ENCODE measurements around the gene OR2T35.
"Not testable (repeated sequence)": the region's sequence is repeated elsewhere in the genome, so short reads cannot be mapped to it uniquely, and the experiment has no call there.

OR2T35 gene

DNA sequence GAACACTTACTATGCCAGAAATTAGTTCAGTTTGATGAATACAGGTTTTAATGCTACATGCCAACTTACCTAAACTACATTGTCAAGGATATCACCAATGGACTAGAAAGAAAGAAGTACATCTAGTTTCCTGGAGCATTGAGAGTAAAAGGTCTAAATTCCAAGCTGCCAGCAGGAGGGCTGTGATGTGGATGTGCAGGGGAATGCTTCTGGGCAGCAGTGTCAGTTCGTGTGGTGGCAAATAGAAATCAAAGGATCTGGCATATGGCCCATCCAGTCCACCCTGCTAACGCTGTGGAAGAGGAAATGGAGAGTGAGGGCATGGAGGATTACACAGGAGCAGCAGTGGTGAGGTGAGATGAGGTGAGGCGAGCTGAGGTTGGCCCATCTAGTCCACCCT is at the start of gene OR2T35:
Gene OR2T35, minus strand, starts transcription at position 101 of the 400 bp plus-strand sequence. CDS start 6,020 bp downstream, outside the sequence.
- DNase-seq (ENCODE audit: low read depth); H3K4me3 ChIP-seq (ENCODE audit: low read length): not testable (repeated sequence)

GRCh38 chr1:248691567-248692155 is 46.6 kb upstream of the OR2T35 start:
- H3K4me3 ChIP-seq (ENCODE audit: low read length) = no peak overlapping the region
- DNase-seq (ENCODE audit: low read depth) = no peak
- TF ChIP-seq, protein P1, sequence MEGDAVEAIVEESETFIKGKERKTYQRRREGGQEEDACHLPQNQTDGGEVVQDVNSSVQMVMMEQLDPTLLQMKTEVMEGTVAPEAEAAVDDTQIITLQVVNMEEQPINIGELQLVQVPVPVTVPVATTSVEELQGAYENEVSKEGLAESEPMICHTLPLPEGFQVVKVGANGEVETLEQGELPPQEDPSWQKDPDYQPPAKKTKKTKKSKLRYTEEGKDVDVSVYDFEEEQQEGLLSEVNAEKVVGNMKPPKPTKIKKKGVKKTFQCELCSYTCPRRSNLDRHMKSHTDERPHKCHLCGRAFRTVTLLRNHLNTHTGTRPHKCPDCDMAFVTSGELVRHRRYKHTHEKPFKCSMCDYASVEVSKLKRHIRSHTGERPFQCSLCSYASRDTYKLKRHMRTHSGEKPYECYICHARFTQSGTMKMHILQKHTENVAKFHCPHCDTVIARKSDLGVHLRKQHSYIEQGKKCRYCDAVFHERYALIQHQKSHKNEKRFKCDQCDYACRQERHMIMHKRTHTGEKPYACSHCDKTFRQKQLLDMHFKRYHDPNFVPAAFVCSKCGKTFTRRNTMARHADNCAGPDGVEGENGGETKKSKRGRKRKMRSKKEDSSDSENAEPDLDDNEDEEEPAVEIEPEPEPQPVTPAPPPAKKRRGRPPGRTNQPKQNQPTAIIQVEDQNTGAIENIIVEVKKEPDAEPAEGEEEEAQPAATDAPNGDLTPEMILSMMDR (conservative IDR thresholded peaks at IDR 0.05; ENCODE audit: low read length) = no peak

DNA sequence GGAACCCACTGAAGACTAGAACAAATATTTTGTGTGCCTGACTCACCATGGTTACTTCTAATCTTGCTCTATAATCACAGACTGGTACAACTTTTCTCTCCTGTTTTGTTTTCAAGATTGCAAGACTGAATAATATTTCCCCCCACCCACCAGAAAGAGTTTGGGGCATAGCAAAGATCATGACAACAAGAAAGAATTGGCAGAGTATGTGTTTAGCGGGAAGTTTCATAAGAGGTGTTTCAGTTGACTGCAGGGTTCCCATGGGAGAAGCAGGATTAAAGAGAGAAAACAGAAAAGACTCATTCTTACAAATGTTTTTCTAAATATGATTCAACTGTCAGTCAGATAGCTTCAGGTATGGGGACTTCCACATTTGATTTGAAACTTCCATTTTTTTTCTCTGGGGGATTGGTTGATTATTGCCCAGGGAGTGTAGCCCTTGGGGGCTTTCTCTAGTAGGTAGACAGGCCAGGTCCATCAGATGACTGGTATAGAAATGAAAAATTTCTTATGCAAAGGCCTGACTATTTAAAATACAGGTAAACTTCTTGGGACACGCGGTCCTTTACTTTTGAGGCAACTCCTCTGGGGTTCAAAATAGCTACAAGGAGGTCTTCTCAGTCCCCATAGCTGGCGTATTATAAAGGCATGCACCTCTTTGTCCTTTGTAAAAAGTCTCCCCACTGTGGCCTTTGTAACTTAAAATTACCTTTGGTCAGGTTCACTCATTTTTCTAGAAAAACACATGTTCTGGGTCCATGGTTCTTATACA is 43.6 kb upstream of the OR2T35 start:
- H3K4me3 ChIP-seq (ENCODE audit: low read length) = no peak overlapping the region
- DNase-seq (ENCODE audit: low read depth) = no peak
- TF ChIP-seq, protein P1 (conservative IDR thresholded peaks at IDR 0.05; ENCODE audit: low read length) = no peak

DNA sequence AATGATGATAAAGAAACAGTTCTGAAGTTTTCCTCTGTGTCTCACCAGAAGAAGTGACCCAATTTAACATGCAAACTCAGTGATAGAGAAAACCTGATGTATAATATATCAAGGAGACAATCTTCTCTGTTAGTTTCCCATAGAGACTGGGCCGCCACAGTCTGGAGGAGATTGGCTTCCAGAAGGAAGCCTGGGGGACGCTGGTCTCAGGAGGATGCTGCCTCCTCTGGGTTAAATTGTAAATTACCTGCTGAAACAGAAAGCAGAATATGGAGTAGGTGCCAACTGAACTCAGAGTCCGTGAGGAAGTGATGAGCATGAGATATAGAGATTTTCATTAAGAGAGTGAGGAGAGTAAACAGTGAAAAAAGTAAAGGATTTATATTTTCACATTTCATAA is 41.7 kb upstream of the OR2T35 start:
- TF ChIP-seq, protein P1 (conservative IDR thresholded peaks at IDR 0.05; ENCODE audit: low read length) = no peak
- H3K4me3 ChIP-seq (ENCODE audit: low read length) = no peak overlapping the region
- DNase-seq (ENCODE audit: low read depth) = no peak

DNA sequence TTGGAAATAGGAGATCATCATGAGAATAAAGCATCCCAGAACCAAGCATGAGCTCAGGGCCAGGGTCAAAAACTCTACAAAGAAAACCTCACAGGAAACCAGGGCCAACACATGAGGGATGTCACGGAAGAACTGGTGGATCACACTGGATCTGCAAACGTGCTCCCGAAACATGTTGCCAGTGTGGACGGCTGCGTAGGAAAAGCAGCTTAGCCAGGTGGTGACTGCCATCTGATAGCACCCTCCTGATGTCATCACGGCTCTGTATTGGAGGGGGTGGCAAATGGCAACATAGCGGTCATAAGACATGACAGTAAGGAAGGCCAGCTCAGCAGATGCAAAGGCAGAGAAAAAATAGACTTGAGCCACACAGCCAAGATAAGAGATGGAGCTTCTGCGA is 36.6 kb upstream of the OR2T35 start:
- DNase-seq (ENCODE audit: low read depth) = no peak
- TF ChIP-seq, protein P1 (conservative IDR thresholded peaks at IDR 0.05; ENCODE audit: low read length) = no peak
- H3K4me3 ChIP-seq (ENCODE audit: low read length) = no peak overlapping the region

- no peak for DNase-seq (ENCODE audit: low read depth)
- H3K4me3 ChIP-seq (ENCODE audit: low read length) = no peak overlapping the region
- TF ChIP-seq, protein P1 (conservative IDR thresholded peaks at IDR 0.05; ENCODE audit: low read length) = no peak
Measured at GRCh38 chr1:248670003-248670402, 24.9 kb upstream of the OR2T35 start.

DNA sequence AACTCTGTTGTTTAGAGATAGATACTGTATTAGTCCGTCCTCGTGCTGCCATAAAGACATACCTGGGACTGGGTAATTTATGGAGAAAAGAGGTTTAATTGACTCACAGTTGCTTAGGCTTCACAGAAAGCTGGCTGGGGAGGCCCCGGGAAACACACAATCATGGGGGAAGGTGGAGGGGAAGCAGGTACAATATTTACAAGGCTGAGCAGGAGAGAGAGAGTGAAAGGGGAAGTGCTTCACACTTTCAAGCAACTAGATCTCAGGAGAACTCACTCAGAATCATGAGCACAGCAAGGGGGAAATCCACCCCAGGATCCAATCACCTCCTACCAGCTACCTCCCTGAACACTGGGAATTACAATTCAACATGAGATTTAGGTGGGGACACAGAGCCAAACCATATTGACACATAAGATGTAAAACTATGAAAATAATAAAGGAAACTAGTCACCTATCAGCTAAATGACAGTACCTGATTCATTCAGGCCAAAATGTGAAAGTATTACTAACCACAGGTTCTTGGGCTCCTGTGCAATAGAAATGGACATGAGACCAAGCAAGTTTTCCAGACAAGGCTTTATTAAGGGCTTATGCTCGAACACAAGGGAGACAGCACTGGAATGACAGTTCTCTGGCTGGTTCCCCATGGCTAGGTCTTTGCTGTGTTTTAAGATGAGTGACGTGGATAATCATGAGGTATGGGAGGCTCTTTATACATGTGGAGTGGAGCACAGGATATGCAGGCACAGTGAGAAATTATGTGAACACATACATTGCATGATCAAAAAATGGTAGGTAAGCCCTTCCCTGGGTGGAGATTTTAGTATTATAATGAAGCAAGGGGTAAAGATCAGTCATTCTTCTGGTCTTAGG is 18.6 kb upstream of the OR2T35 start:
- H3K4me3 ChIP-seq (ENCODE audit: low read length); DNase-seq (ENCODE audit: low read depth): not testable (repeated sequence)

GRCh38 chr1:248656797-248657196 is 11.7 kb upstream of the OR2T35 start:
- not testable (repeated sequence) for H3K4me3 ChIP-seq (ENCODE audit: low read length); DNase-seq (ENCODE audit: low read depth)

GRCh38 chr1:248655354-248655753 is 10.3 kb upstream of the OR2T35 start, which contains the start of gene OR2T27:
TSS of gene OR2T27 (minus strand) at chr1:248655528. CDS start at chr1:248650884, 4,644 bp downstream.
- not testable (repeated sequence) for DNase-seq (ENCODE audit: low read depth); H3K4me3 ChIP-seq (ENCODE audit: low read length)

GRCh38 chr1:248648770-248649536 is 3.9 kb upstream of the OR2T35 start:
- DNase-seq (ENCODE audit: low read depth) = not testable (repeated sequence)

DNA sequence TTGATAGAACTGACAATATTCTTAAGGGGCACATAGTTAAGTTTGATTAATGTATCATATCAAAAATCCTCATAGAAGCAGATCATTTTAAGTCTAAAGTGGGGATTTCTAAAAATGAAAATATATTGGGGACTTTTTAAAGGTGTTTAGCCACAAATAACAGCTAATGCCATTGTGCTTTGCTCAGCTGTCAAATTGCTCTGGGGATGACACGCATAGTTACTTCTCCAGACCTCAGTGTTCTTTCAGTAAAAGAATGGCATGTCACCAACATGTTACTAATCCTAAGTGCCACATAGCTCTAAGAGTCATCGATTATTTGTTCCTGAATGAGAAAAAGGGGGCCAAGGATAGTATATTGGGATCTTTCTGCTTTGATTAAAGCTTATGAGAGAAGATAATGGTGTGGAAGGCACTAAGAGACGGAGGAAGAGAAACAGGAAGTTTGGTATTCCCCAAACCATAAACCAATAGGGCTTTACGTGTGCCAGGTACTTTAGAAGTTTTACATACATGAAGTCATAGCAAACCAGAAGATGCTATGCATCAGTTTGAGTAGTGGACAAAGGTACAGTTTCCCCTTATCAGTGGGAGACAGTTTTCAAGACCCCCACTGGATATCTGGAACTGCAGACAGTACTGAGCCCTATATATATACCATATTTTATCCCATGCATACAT is 2.0 kb downstream of the OR2T35 start:
- DNase-seq (ENCODE audit: low read depth); H3K4me3 ChIP-seq (ENCODE audit: low read length): not testable (repeated sequence)

More at GRCh38 chr1:248648770-248649536, 3.9 kb upstream of the OR2T35 start:
- H3K4me3 ChIP-seq (ENCODE audit: low read length) = not testable (repeated sequence)
